Endothelial cell of umbilical vein (primary cell): ENCODE measurements around the gene RABEP1.

Experiments used
- EZH2 ChIP-seq: IDR thresholded peaks from 2 replicates; pipeline ENCODE4 v1.6.1; 2012; ENCODE audit warnings: borderline replicate concordance, low read depth, mild to moderate bottlenecking, moderate library complexity, low read length, inconsistent platforms; ENCODE audit not compliant: severe bottlenecking
- FOS ChIP-seq: IDR thresholded peaks from 2 replicates; pipeline ENCODE4 v1.6.1; 2011; ENCODE audit warnings: mild to moderate bottlenecking, low read length, moderate library complexity, borderline replicate concordance; ENCODE audit not compliant: insufficient read depth
- JUN ChIP-seq: IDR thresholded peaks from 2 replicates; pipeline ENCODE4 v1.6.1; 2011; ENCODE audit warnings: borderline replicate concordance, low read depth; ENCODE audit not compliant: insufficient read length, insufficient read depth
- MYC ChIP-seq: IDR thresholded peaks from one replicate; pipeline ENCODE4 v1.6.1; 2011; ENCODE audit warnings: mild to moderate bottlenecking, low read depth, low read length
- POLR2A ChIP-seq: IDR thresholded peaks from 2 replicates; pipeline ENCODE4 v1.6.1; 2012; ENCODE audit warnings: low read depth, mild to moderate bottlenecking, control low read depth, low read length
- POLR2AphosphoS5 ChIP-seq: IDR thresholded peaks from 2 replicates; pipeline ENCODE4 v1.6.1; 2012; ENCODE audit warnings: low read depth, mild to moderate bottlenecking, control low read depth, low read length, moderate library complexity; ENCODE audit not compliant: insufficient read depth
- TF ChIP-seq, protein P1 (sequence below), 2 donors: IDR thresholded peaks; 1 replicate in 1 of 2; 2 replicates in 1 of 2; pipeline ENCODE4 v1.5.1; 2011; ENCODE audit warnings: low read length in 2 of 2, mild to moderate bottlenecking in 2 of 2, moderate library complexity in 2 of 2, control low read depth in 1 of 2, inconsistent platforms in 1 of 2, low read depth in 1 of 2; ENCODE audit not compliant: insufficient read depth in 1 of 2; ENCODE audit errors: extremely low read depth in 1 of 2
- TF ChIP-seq, protein P2 (sequence below): IDR thresholded peaks from 2 replicates; pipeline ENCODE4 v1.6.1; 2011; ENCODE audit not compliant: insufficient read depth, insufficient read length

DNA sequence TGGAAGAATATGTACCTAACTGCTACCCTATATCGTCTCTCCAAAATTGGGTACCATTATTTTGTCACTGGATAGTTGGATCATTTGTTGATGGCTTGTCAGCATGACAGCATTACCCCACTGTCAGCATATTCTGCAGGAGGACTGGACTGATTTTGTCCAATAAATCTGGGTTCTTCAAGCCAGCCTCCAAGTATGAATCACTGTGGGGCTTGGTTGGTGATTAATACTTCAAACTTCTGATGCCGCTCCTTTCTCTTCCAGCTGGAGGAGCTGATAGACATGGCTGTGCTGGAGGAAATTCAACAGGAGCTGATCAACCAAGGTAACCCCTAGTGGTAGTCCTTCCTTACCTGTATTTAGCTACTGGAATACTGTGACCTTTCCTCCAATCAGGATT lies 140.4 kb downstream of the RABEP1 start:
- TF ChIP-seq, protein P1, sequence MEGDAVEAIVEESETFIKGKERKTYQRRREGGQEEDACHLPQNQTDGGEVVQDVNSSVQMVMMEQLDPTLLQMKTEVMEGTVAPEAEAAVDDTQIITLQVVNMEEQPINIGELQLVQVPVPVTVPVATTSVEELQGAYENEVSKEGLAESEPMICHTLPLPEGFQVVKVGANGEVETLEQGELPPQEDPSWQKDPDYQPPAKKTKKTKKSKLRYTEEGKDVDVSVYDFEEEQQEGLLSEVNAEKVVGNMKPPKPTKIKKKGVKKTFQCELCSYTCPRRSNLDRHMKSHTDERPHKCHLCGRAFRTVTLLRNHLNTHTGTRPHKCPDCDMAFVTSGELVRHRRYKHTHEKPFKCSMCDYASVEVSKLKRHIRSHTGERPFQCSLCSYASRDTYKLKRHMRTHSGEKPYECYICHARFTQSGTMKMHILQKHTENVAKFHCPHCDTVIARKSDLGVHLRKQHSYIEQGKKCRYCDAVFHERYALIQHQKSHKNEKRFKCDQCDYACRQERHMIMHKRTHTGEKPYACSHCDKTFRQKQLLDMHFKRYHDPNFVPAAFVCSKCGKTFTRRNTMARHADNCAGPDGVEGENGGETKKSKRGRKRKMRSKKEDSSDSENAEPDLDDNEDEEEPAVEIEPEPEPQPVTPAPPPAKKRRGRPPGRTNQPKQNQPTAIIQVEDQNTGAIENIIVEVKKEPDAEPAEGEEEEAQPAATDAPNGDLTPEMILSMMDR (IDR thresholded peaks at IDR 0.05; ENCODE audit: extremely low read depth in 1 of 2, insufficient read depth in 1 of 2, low read depth in 1 of 2, low read length in 2 of 2) = no peak
- TF ChIP-seq POLR2AphosphoS5 (no peak), POLR2A (no peak), EZH2 (no peak), MYC (no peak), JUN (no peak), FOS (peak; percentile 18)
- TF ChIP-seq, protein P2, sequence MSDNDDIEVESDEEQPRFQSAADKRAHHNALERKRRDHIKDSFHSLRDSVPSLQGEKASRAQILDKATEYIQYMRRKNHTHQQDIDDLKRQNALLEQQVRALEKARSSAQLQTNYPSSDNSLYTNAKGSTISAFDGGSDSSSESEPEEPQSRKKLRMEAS = no peak
